GM12891 (cell line): ENCODE results near the gene TBC1D12.

Source experiments
- PAX5 ChIP-seq: IDR thresholded peaks from 2 replicates; pipeline ENCODE4 v1.6.1; 2011; ENCODE audit warnings: low read length, moderate library complexity, mild to moderate bottlenecking; ENCODE audit not compliant: insufficient read depth, severe bottlenecking
- POLR2A ChIP-seq: IDR thresholded peaks from 2 replicates; pipeline ENCODE4 v1.6.1; 2011; ENCODE audit warnings: low read depth, low read length, control low read depth
- POLR2AphosphoS5 ChIP-seq: IDR thresholded peaks from 2 replicates; pipeline ENCODE4 v1.6.1; 2011; ENCODE audit warnings: low read depth, low read length, control low read depth
- TAF1 ChIP-seq: IDR thresholded peaks from 2 replicates; pipeline ENCODE4 v1.6.1; 2011; ENCODE audit warnings: low read depth, low read length, control low read depth

GRCh38 chr10:94407668-94408067 lies 5.3 kb downstream of the TBC1D12 start:
- TF ChIP-seq POLR2AphosphoS5: no peak
- no peak for TF ChIP-seq POLR2A
- TF ChIP-seq PAX5: no peak
- TF ChIP-seq TAF1: no peak
